GM19351 (cell line): ENCODE measurements around the gene BRAT1.
A peak's percentile ranks its signal among the peaks of the same experiment; 100 is the strongest.

ENCODE experiments used
- ATAC-seq: cut with Tn5 transposase; IDR thresholded peaks from one replicate; pipeline ENCODE4 v1.9.1; 2021; ENCODE audit warnings: mild to moderate bottlenecking, moderate library complexity; ENCODE audit not compliant: unreplicated experiment

The BRAT1 gene

DNA sequence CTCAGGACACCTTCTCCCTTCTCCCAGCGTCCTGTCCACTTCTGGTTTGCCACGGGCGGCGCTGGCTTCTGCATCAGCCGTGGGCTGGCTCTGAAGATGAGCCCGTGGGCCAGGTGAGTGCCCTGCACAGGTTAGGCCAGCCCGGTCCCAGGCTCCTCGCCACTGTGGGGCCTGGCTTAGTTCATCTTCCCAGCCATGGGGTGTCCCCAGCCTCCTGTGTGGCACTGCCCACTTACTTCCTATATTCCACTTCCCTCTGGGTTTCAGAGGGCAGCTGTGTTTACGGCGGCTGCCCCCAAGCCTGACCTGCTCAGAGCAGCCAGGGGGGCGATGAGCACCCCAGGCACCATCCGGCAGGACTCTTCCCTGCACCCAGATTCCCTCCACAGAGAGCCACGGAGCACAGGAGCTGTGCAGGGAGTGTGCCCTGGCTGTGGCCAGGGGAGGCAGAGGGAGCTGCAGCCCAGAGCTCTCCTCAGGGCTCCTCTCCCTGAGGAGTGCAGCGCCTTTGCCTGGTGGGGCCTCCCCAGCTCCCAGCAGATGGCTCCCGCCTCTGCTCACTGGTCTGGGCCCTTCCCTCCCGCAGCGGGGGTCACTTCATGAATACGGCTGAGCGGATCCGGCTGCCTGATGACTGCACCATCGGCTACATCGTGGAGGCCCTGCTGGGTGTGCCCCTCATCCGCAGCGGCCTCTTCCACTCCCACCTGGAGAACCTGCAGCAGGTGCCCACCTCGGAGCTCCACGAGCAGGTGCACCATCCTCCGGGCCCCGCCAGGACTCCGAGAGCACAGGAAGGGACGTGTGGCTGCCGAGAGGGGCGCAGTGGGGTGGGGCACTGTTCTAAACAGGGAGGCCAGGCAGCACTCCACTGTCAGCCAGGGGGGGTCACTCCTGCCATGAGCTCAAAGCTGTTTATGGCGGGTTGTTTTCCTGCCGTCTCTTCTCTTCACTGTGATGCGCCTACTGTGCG, 29.4 kb downstream of the BRAT1 start:
- ATAC-seq: no peak

DNA sequence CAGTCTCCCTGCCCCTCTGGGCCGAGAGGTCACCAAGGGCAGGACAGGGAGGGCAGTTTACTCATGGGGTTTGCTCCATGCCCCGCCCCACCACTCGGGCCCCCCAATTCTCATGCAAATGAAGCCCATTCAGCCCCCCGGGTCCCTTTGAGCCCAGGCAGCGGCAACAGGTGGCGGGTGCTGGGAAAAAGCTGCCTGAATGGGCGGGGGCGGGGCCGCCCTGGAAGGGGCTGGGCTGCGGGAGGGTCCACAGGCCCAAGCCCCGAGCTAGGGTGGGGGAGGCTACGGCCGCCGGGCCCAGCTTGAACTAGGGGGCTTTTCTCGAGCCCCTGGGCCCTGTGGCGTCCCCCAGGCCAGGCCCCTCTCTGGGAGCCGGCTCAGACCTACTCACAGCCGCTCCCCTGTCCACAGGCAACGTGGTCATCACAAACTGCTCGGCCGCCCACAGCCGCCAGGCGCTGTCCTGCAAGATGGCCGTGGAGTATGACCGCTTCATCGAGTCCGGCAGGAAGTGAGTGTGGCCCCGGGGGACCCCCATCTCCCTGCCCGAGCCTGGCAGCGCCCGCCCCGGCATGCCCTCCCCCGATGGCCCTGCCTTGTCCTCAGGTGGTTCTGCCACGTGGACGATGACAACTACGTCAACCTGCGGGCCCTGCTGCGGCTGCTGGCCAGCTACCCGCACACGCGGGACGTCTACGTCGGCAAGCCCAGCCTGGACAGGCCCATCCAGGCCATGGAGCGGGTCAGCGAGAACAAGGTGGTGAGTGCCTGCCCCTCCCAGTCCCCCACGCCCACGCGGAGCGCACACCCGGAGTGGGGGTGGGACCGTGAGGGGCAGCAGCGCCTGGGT, 30.3 kb downstream of the BRAT1 start:
- ATAC-seq: no peak

DNA sequence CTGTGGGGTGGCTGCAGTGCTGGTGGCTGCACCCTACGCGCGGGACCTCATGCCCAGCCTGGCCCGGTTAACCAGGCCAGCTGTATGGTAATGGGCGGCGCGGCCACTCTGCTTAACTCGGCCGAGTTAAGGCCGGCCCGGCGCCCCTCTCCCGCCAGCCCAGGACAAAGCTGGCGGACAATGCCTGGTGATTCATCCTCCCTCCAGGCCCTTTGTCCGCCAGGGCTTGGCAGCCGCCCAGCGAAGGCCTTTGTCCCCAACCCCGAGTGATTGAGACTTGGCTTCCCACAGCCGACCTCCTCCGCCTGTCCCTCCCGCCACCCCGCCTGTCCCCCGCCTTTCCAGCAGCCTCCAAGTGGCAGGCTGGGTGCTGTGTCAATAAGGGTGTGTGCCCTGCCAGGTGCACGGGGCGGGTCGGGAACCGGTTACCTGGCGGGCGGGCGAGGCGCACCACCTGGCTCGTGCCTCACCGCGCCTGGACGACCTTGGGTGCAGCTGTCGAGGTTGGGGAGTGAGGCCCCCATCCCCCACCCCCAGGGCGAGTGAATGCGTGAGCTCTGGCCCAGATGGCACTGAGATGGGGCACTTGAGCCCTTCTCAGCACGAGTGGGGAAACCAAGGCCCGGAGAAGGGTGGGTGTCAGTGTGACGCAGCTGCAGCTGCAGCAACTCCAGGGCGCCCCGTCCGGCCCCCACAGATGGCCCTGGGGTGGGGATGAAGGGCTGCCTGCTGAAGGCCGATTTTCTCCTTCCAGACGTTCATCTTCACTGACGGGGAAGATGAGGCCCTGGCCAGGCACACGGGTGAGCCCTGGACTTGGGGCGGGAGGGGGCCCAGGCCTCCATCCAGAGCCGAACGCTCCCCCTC, 31.1 kb downstream of the BRAT1 start:
- no peak for ATAC-seq

DNA sequence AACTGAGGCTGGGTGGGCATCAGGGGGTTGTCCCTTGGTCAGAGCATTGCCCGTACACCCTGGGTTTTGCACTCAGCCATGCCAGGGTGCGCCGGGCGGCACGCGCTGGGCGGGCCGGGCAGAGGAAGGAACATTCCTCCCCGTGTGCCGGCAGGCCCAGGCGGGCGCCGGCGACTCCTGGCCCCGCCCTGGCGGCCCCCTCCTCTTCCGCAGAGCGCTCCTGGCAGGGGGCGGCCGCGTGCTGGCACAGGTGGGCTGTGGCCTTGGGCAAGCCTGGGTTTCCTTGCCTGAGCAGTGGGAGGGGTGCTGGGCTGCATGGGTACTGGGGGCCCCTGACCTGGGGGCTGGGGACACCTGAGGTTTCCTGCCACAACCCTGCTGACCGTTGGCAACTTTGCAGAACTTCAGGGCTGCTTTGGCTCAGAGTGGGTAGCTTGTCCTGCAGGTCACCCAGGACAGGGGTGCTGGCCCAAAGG, 31.8 kb downstream of the BRAT1 start:
- no peak for ATAC-seq

DNA sequence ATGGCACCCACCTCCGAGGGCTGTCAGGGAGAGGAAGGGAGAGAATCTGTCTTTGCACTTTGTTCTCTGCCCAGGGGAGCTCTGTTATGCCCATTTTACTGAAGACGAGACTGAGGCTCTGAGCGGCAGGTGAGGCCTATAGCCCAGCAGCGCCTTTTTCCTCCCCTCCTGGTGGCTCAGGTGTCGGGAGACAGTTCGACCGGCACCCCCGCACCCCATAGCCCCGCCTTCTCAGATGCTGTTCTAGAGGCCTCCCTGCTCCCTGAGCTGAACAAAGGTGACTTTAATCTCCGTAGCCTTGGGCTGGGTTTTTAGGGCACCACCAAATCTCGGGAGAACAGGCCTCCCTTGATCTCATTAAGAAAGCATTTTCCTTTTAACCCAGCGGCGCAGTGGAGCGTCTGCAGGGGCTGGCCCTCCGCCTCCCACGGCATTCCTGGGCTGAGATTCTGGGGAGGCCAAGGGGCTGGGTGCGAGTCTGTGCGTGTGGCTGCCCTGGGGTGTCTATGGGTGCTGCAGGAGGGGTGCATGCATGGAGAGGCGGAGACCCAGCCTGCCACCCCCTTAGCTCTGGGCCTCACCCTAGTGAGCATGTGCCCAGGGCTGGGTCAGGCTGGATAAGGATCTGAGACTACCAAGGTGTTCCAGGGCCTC, 32.4 kb downstream of the BRAT1 start:
- ATAC-seq: no peak

DNA sequence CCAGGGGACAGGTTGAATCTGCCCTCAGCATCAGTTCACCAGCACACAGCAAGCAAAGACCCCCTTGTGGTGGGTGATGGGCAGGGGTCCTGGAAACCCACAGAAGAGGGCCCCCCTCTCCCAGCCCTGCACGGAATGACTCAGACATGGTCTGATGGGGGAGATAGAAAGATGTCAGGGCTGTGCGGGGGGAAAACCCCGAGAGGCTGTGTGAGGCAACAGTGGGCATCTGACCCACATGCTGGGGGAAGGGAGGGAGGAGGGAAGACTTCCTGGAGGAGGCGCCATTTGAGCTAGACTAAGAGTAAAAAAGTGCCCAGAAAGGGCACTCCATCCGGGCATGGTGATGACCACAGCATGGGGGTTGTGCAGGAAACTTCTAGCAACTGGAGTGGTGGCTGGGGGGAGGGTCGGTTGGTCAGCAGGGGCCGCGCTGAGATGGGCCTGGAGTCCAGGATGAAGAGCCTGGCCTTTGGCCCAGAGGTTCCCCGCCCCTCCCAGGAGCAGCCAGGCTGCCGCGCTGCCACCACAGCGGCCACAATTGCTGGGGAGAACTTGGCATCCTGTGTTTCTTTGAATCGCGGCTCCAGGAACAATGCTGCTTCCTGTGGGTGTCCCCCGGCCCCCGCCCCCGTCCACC, 33.3 kb downstream of the BRAT1 start:
- ATAC-seq: no peak

DNA sequence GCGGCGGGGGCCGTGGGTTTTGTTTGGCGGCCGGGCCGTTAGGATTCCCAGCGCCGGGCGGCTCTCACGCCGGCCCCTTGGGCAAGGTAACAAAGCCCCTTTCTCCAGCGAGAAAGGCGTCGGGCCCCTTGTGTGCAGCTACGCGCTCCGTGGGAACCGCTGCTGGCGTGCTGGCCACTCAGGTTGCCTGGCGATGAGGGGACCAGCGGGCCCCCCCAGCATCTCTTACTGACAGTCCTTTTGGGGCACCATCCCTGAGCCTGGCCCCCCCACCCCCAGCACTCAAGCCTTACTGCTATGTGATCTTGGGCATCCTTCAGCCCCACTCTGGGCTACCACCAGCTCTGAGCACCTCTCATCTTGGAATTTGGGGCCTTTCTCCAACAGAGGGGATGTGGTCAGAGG, 34.0 kb downstream of the BRAT1 start:
- ATAC-seq: no peak

DNA sequence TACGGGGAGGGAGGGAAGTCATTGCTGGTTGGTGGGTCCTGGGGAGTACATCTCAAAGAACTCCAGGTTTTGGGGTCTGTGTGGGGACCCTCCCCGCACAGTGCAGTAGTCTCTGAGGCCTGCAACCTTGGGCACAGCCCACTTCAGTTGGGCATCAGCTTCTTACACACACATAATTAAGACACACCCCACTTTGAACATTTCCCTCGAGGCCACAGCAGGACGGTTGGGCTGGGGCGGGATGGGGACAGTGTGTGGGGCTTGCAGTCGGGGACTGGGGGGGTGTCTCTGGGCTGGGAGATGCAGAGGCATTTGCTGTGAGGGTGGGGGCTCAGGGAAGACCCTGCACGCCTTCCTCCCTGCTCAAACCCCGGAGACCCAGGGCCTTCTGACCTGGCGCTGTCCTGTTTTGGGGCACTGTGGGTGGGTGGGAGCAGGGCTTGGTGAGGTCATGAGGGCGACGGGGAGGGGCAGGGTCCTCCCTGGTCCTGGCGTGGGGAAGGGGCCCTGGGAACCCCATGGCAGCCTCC, 34.5 kb downstream of the BRAT1 start:
- no peak for ATAC-seq

DNA sequence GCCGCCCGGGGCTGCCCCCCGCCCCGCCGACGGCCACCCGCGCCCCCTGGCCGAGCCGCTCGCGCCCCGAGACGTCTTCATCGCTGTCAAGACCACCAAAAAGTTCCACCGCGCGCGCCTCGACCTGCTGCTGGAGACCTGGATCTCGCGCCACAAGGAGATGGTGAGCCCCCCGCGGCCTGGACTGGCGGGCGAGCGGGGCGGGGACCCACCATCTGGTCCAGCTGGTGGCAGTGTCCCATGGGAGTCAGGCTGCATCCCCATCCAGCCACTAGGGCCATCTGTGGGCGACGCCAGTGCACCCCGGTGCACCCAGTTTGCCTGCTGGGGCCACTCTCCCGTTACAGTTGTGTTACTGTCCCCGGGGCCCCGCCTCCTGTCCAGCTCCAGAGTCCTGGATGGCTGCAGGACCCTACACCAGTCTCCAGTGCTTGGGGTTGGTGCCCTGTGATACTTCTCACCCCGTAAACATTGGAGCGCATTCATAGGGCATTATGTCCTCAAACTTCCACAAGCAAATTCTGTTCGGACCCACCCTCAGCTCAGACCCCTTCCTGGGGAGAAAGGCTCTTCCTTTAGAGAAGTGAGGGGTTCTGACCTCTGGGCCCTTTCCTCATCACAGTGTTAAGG, 35.1 kb downstream of the BRAT1 start:
- ATAC-seq: no peak

DNA sequence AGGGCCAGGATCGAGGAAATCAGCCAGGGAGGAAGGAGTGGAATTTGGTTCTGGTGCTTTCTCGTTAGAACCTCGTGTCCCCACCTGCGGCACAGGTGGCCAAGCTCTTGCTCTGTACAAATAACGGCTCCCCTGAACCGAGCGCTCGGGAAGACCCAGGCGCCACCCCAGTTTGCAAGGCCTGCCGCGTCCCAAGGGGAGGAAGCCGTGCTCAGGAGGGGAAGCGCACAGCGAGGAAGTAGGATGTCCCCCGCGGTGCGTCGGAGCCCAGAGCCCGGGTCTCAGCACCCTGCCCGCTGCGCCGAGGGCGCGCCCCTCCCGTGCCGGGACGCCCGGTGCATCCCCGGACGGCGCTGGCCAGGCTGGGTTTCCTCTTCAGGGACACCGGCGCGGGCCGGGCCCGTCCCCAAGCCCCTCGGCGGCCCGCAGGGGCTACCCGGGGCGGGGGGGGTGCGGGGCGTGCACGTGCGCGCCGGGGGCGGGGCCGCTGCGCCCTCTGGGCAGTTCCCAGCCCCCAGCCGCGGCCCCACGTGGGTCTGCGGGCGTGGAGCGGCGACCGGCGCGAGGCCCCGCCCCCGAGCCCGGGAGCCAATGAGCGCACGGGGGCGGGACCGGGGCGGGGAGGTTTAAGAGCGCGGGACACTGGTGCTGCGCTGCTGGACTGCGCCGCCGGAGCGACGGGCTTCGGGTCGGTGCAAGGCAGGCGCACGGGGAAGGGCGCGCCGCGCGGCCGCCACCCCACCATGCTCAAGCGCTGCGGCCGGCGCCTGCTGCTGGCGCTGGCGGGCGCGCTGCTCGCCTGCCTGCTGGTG, 36.0 kb downstream of the BRAT1 start, which contains the start of gene LFNG:
TSS of gene LFNG (plus strand) at position 656 of the 812 bp plus-strand sequence. CDS start at position 744, 88 bp downstream.
- peak; percentile 85 for ATAC-seq

DNA sequence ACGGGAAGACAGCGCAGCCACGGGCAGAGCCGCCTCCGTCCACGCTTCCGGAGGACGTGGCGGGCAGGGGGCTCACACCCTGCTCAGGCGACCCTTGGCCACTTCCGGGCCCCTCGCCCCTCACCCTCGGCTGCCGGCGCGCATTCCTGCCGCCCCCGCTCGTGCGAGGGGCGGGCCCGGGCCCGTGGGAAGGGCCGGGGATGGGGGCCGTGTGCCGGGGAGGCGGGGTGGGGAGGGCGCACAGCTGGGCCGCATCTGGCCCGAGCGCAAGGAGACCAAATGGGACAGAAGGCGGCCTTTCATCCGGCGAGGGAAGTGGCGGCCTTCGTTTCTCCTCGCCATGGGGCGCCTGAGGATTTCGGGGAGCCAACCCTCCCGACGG, 36.6 kb downstream of the BRAT1 start:
- no peak for ATAC-seq

DNA sequence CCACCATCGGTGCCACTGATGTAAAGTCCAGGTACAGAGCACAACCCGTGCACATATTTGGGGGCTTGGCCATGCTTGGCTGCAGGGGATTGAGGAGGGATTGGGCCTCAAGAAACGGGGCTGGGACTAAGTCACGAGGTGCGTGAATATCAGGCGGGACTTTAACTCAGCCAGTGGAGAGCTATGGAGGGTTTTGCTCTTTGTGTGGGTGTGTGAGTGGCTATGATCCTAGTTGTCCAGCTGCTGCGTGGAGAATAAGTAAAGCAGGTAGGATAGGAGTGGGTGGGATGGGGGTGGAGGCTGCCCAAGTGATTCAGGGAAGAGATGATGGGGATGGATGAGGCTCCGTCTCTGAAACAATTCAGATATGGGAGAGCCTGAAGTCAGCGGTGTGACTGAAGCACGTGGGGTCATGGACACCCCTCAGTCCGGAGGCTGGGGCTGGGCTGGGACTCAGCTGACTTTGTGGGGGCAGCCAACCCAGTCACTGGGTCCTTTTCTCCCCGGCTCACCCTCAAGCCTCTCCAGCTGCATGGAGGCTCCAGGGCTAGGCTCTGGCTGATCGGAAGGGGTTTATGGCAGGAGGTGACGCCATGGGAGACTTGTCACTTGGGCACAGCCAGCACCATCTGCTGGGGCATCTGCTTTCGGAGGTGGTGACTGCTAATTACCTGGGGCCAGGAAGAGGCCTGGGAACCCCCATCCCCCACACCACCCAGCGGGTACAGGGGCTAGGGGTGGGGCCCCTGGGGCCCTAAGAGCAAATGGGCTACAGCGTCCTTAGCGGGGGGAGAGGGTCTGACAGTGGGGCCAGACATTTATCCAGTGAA, 37.4 kb downstream of the BRAT1 start:
- ATAC-seq: no peak

DNA sequence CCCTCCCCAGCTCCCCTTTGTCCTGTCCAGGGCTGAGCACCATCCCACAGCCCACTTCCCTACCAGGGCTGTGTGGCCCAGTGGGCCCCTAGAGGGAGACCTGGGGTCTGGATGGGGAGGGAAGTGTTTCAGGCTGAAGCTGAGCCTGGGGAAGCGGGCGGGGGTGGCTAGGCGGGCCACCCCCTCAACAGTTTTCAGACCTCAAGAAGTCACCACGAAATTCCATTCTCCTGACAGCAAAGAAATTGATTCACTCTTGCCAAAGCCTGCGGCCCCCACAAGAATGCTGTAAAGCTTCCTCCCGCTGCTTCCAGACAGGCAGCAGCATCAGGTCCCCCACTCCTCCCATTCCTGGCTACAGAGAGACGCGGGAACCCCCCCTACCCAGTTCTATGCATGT, 38.3 kb downstream of the BRAT1 start:
- no peak for ATAC-seq

DNA sequence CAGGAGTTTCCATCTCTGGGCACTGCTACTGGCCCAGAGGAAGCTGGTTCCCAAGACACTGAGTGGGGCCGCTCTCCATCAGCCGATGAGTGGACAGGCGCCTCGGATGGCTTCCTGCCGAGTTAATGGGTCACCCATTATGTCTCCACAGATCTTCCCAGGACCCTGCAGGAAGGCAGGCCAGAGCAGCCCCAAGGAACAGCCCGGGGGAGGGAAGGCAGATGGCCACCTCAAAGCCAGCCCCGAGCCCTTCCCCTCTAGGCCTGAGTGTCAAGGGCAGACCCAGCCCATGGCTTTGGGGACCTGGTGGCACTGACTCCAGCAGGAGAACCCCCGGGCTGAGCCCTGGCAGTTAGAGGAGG, 39.1 kb downstream of the BRAT1 start:
- no peak for ATAC-seq

DNA sequence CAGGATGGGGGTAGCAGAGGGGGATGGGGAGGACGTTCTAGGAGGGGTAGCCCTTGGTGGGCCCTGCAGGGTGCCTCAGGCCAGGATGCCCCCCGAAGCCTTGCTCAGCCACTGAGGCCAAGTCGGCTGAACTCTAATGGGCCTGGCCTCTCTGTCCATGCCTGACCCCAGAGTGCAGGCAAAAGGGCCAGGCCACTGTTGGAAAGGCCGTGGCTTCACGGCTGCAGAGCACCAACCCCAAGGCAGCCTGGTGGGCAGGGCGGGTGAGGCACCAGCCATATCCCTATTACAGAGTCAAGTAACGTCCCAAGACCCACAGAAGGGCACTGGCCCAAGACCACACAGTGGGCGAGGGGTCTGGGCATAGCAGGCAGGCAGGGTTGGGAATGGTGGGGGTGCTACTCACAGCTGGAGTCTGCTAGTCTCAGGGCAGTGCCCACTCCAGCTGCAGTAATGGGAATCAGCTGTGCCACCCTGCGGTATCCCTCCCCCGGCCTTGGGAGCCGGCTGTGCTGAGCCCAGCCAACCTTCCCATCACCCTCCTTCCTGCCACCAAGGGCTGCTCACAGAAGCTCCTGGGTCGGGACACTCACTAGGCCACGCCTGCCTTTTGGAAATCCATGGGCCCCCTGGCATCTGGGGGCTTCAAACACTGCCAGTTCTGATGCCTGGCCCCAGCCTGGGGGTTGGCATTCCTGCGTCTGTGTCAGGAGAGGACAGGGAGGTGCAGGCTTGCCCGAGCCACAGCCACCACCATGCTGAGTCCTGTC, 39.7 kb downstream of the BRAT1 start:
- ATAC-seq: no peak
